ENCODE data around the gene TRANK1. TPM values are rescaled to one million over a fixed set of nuclear protein-coding genes. Genes with fewer than 3 reads are reported as not detected.

TRANK1 gene
- total and polyA plus RNA-seq, 4 donors: 2.9 to 40.0 (median 10.2) TPM

DNA sequence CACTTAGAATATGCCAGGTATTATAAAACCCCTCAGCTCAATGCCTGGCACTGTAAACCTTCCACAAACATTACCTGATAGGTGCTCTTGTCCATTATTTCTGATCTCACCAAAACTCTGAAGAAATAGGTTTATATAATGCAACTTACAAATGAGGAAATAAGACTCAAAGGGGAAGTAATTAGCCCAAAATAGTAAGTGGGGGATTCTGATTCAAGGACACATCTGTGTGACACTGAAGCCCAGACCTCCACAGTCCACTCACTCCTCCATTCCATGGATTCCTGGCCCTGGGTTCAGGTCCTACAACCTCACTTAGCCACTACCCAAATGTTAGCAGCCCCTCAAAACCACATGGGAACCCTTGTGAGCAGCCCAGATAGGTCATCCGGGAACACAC, 49.9 kb downstream of the TRANK1 start:
- no peaks in the 10 kb centered on the region for H3K9me3 ChIP-seq (ENCODE audit: control insufficient read depth in 4 of 4, low read length in 3 of 4)
- H3K27me3 ChIP-seq (ENCODE audit: control insufficient read depth in 4 of 4, insufficient read depth in 4 of 4, low read length in 3 of 4): no peaks in the 10 kb centered on the region
- H3K4me1 ChIP-seq (ENCODE audit: control insufficient read depth in 4 of 4, insufficient read depth in 4 of 4, low read length in 3 of 4): no peaks in the 10 kb centered on the region
- 95% methylated on average over 1 of the region's 1 CpG for WGBS
- TF ChIP-seq NR2F2 (IDR thresholded peaks at IDR 0.05) (no peak), HNF4G (IDR thresholded peaks at IDR 0.05) (no peak), YY1 (IDR thresholded peaks at IDR 0.05) (no peak), EGR1 (IDR thresholded peaks at IDR 0.05; ENCODE audit: low read depth in 2 of 2) (no peak), TAF1 (conservative IDR thresholded peaks at IDR 0.05) (no peak), RAD21 (IDR thresholded peaks at IDR 0.05) (no peak), SP1 (IDR thresholded peaks at IDR 0.05) (no peak), FOXA1 (IDR thresholded peaks at IDR 0.05) (no peak)
- TF ChIP-seq, protein P1, sequence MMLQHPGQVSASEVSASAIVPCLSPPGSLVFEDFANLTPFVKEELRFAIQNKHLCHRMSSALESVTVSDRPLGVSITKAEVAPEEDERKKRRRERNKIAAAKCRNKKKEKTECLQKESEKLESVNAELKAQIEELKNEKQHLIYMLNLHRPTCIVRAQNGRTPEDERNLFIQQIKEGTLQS (IDR thresholded peaks at IDR 0.05): no peak
- TF ChIP-seq, protein P2, sequence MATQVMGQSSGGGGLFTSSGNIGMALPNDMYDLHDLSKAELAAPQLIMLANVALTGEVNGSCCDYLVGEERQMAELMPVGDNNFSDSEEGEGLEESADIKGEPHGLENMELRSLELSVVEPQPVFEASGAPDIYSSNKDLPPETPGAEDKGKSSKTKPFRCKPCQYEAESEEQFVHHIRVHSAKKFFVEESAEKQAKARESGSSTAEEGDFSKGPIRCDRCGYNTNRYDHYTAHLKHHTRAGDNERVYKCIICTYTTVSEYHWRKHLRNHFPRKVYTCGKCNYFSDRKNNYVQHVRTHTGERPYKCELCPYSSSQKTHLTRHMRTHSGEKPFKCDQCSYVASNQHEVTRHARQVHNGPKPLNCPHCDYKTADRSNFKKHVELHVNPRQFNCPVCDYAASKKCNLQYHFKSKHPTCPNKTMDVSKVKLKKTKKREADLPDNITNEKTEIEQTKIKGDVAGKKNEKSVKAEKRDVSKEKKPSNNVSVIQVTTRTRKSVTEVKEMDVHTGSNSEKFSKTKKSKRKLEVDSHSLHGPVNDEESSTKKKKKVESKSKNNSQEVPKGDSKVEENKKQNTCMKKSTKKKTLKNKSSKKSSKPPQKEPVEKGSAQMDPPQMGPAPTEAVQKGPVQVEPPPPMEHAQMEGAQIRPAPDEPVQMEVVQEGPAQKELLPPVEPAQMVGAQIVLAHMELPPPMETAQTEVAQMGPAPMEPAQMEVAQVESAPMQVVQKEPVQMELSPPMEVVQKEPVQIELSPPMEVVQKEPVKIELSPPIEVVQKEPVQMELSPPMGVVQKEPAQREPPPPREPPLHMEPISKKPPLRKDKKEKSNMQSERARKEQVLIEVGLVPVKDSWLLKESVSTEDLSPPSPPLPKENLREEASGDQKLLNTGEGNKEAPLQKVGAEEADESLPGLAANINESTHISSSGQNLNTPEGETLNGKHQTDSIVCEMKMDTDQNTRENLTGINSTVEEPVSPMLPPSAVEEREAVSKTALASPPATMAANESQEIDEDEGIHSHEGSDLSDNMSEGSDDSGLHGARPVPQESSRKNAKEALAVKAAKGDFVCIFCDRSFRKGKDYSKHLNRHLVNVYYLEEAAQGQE (IDR thresholded peaks at IDR 0.05): no peak
- TF ChIP-seq, protein P3, sequence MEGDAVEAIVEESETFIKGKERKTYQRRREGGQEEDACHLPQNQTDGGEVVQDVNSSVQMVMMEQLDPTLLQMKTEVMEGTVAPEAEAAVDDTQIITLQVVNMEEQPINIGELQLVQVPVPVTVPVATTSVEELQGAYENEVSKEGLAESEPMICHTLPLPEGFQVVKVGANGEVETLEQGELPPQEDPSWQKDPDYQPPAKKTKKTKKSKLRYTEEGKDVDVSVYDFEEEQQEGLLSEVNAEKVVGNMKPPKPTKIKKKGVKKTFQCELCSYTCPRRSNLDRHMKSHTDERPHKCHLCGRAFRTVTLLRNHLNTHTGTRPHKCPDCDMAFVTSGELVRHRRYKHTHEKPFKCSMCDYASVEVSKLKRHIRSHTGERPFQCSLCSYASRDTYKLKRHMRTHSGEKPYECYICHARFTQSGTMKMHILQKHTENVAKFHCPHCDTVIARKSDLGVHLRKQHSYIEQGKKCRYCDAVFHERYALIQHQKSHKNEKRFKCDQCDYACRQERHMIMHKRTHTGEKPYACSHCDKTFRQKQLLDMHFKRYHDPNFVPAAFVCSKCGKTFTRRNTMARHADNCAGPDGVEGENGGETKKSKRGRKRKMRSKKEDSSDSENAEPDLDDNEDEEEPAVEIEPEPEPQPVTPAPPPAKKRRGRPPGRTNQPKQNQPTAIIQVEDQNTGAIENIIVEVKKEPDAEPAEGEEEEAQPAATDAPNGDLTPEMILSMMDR (IDR thresholded peaks at IDR 0.05; ENCODE audit: low read depth, low read length, missing input control): no peak
- TF ChIP-seq, protein P4, sequence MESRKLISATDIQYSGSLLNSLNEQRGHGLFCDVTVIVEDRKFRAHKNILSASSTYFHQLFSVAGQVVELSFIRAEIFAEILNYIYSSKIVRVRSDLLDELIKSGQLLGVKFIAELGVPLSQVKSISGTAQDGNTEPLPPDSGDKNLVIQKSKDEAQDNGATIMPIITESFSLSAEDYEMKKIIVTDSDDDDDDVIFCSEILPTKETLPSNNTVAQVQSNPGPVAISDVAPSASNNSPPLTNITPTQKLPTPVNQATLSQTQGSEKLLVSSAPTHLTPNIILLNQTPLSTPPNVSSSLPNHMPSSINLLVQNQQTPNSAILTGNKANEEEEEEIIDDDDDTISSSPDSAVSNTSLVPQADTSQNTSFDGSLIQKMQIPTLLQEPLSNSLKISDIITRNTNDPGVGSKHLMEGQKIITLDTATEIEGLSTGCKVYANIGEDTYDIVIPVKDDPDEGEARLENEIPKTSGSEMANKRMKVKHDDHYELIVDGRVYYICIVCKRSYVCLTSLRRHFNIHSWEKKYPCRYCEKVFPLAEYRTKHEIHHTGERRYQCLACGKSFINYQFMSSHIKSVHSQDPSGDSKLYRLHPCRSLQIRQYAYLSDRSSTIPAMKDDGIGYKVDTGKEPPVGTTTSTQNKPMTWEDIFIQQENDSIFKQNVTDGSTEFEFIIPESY (IDR thresholded peaks at IDR 0.05): no peak
- H3K36me3 ChIP-seq (ENCODE audit: control insufficient read depth in 4 of 4, insufficient read depth in 3 of 4, low read depth in 1 of 4, low read length in 3 of 4): peaks cover 2 to 39% (median 33%) of the 10 kb centered on the region in 4 donors
- H3K9ac ChIP-seq (ENCODE audit: low read depth in 1 of 2, low read length in 2 of 2): no peak overlapping the region
- H3K4me3 ChIP-seq (ENCODE audit: low read depth in 1 of 3, low read length in 3 of 3): no peak overlapping the region
- DNase-seq (ENCODE audit: low spot score): no peak
- H3K27ac ChIP-seq (ENCODE audit: low read depth in 1 of 2, low read length in 2 of 2): no peak overlapping the region

DNA sequence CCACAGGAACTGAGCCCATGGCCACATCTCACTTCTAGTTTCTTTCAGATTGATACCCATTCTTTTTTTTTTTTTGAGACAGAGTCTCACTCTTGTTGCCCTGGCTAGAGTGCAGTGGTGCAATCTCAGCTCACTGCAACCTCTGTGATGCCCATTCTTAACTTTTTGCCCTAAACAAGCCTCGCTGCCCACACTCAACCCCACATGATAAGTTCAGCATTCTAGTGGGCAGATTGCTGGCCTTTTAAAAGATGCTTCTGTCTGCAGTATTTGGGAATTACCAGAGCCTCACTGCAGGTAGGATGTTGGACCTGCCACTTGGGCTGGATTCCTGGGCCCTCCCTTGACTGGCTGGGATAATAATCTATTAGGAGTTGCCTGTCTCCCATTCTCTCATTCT, 51.0 kb downstream of the TRANK1 start:
- Histone ChIP-seq H3K9me3 (ENCODE audit: control insufficient read depth in 4 of 4, low read length in 3 of 4) (no peaks in the 10 kb centered on the region), H3K9ac (ENCODE audit: low read depth in 1 of 2, low read length in 2 of 2) (no peak overlapping the region), H3K4me3 (ENCODE audit: low read depth in 1 of 3, low read length in 3 of 3) (no peak overlapping the region), H3K27ac (ENCODE audit: low read depth in 1 of 2, low read length in 2 of 2) (peak overlapping the region; percentile 23 to 25), H3K36me3 (ENCODE audit: control insufficient read depth in 4 of 4, insufficient read depth in 3 of 4, low read depth in 1 of 4, low read length in 3 of 4) (peaks cover 4 to 43% (median 34%) of the 10 kb centered on the region in 4 donors), H3K27me3 (ENCODE audit: control insufficient read depth in 4 of 4, insufficient read depth in 4 of 4, low read length in 3 of 4) (no peaks in the 10 kb centered on the region), H3K4me1 (ENCODE audit: control insufficient read depth in 4 of 4, insufficient read depth in 4 of 4, low read length in 3 of 4) (no peaks in the 10 kb centered on the region)
- 94% methylated on average over 1 of the region's 1 CpG for WGBS
- DNase-seq (ENCODE audit: low spot score): no peak
- TF ChIP-seq SP1 (IDR thresholded peaks at IDR 0.05) (no peak), JUND (IDR thresholded peaks at IDR 0.05) (no peak), GABPA (IDR thresholded peaks at IDR 0.05 in 1 of 2, conservative IDR thresholded peaks at IDR 0.05 in 1 of 2) (no peak)
- TF ChIP-seq, protein P4 (IDR thresholded peaks at IDR 0.05): no peak
